ENCODE data around the gene ACBD6. TPM values are rescaled to one million over a fixed set of nuclear protein-coding genes. Genes with fewer than 3 reads are reported as not detected.

ACBD6 gene
- total RNA-seq, 1 experiment from 2014 or later = 74.7 TPM

DNA sequence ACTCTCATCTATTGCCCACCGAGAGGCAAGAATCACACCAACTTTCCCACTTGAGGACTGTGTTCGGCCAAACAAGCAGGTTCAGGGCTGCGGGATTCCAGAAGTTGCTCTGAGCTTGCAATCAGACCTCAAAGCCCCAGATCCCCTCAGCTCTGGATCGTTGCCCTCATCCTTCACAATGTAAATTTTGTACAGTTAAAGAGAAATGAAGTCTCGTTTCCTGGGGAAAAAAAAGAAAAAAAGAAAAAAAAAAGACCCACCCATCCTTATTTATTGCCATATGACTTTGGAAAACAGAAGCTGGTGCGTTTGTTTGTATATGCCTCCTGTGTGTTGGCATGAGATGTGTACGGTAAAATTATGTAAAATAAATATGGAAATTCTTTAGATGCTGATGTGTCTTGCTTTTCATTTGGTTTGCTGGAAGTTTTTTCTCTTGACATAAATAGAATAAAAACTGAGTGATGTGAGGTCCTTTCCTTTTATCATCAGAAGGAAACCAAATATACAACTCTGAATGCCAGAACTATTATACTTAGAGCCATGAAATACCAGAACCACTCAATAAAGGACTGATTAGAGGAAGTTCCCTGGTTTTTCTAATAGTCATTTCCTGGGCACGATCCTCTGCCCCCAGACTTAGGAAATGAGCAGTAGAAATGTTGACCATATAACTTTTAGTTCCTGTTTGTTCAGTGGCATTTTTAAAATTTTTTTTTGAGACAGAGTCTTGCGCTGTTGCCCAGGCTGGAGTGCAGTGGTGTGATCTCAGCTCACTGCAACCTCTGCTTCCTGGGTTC, 223.6 kb downstream of the ACBD6 start:
- no peaks in the 10 kb centered on the region for H3K9me3 ChIP-seq
- H3K27me3 ChIP-seq (replicated peaks; ENCODE audit: control insufficient read depth, insufficient read depth, low read length) = no peaks in the 10 kb centered on the region
- H3K4me1 ChIP-seq = 0 out of 2 replicates have a peak, but pooled peaks cover 6% of the 10 kb centered on the region
- BruUV-seq (replicated peaks) = no TSS peak
- Mint-ChIP-seq H3K27ac (ENCODE audit: unreplicated experiment) (no peak overlapping the region), H3K4me3 (ENCODE audit: unreplicated experiment) (no peak overlapping the region), H3K9me3 (ENCODE audit: unreplicated experiment) (no peaks in the 10 kb centered on the region), H3K36me3 (ENCODE audit: insufficient read depth, unreplicated experiment) (peaks cover 50% of the 10 kb centered on the region), H3K27me3 (ENCODE audit: insufficient read depth, unreplicated experiment) (no peaks in the 10 kb centered on the region), H3K4me1 (ENCODE audit: low read depth, unreplicated experiment) (no peaks in the 10 kb centered on the region)
- ChIA-PET POLR2A (no interaction called here), CTCF (no interaction called here)
- no peak for DNase-seq
- peaks cover 2% of the 10 kb centered on the region for H3K36me3 ChIP-seq (ENCODE audit: control insufficient read depth, insufficient read depth, low read length)
- intact Hi-C loops (cut with micrococcal nuclease; ENCODE audit: unreplicated experiment) = no loop called here
- TF ChIP-seq, protein P1, sequence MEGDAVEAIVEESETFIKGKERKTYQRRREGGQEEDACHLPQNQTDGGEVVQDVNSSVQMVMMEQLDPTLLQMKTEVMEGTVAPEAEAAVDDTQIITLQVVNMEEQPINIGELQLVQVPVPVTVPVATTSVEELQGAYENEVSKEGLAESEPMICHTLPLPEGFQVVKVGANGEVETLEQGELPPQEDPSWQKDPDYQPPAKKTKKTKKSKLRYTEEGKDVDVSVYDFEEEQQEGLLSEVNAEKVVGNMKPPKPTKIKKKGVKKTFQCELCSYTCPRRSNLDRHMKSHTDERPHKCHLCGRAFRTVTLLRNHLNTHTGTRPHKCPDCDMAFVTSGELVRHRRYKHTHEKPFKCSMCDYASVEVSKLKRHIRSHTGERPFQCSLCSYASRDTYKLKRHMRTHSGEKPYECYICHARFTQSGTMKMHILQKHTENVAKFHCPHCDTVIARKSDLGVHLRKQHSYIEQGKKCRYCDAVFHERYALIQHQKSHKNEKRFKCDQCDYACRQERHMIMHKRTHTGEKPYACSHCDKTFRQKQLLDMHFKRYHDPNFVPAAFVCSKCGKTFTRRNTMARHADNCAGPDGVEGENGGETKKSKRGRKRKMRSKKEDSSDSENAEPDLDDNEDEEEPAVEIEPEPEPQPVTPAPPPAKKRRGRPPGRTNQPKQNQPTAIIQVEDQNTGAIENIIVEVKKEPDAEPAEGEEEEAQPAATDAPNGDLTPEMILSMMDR (IDR thresholded peaks at IDR 0.05; ENCODE audit: insufficient read depth in 1 of 2, low read depth in 1 of 2, low read length in 1 of 2, severe bottlenecking in 1 of 2, unreplicated experiment in 1 of 2) = no peak
- H3K4me3 ChIP-seq (ENCODE audit: low read depth, low read length) = no peak overlapping the region

- TF ChIP-seq, protein P1 (IDR thresholded peaks at IDR 0.05; ENCODE audit: insufficient read depth in 1 of 2, low read depth in 1 of 2, low read length in 1 of 2, severe bottlenecking in 1 of 2, unreplicated experiment in 1 of 2) = no peak
- H3K4me3 ChIP-seq (ENCODE audit: low read depth, low read length) = no peak overlapping the region
- no TSS peak for BruUV-seq (replicated peaks)
- Mint-ChIP-seq H3K4me1 (ENCODE audit: low read depth, unreplicated experiment) (no peaks in the 10 kb centered on the region), H3K36me3 (ENCODE audit: insufficient read depth, unreplicated experiment) (peaks cover 44% of the 10 kb centered on the region), H3K9me3 (ENCODE audit: unreplicated experiment) (no peaks in the 10 kb centered on the region), H3K27ac (ENCODE audit: unreplicated experiment) (no peak overlapping the region), H3K27me3 (ENCODE audit: insufficient read depth, unreplicated experiment) (no peaks in the 10 kb centered on the region), H3K4me3 (ENCODE audit: unreplicated experiment) (no peak overlapping the region)
- CTCF ChIA-PET = no interaction called here
- no peaks in the 10 kb centered on the region for H3K9me3 ChIP-seq
- POLR2A ChIA-PET = no interaction called here
- DNase-seq = no peak
- H3K27me3 ChIP-seq (replicated peaks; ENCODE audit: control insufficient read depth, insufficient read depth, low read length) = no peaks in the 10 kb centered on the region
- peaks cover 2% of the 10 kb centered on the region for H3K36me3 ChIP-seq (ENCODE audit: control insufficient read depth, insufficient read depth, low read length)
- intact Hi-C loops (cut with micrococcal nuclease; ENCODE audit: unreplicated experiment) = no loop called here
- 0 out of 2 replicates have a peak, but pooled peaks cover 6% of the 10 kb centered on the region for H3K4me1 ChIP-seq
These were observed 224.2 kb downstream of the ACBD6 start for GRCh38 chr1:180278194-180278515.

GRCh38 chr1:180277476-180278193, 224.7 kb downstream of the ACBD6 start:
- intact Hi-C loops (cut with micrococcal nuclease; ENCODE audit: unreplicated experiment) = no loop called here
- Histone ChIP-seq H3K4me1 (0 out of 2 replicates have a peak, but pooled peaks cover 6% of the 10 kb centered on the region), H3K27me3 (replicated peaks; ENCODE audit: control insufficient read depth, insufficient read depth, low read length) (no peaks in the 10 kb centered on the region), H3K36me3 (ENCODE audit: control insufficient read depth, insufficient read depth, low read length) (peaks cover 2% of the 10 kb centered on the region), H3K9me3 (no peaks in the 10 kb centered on the region), H3K4me3 (ENCODE audit: low read depth, low read length) (no peak overlapping the region)
- TF ChIP-seq, protein P1 (IDR thresholded peaks at IDR 0.05; ENCODE audit: insufficient read depth in 1 of 2, low read depth in 1 of 2, low read length in 1 of 2, severe bottlenecking in 1 of 2, unreplicated experiment in 1 of 2) = no peak
- Mint-ChIP-seq H3K36me3 (ENCODE audit: insufficient read depth, unreplicated experiment) (peaks cover 42% of the 10 kb centered on the region), H3K4me3 (ENCODE audit: unreplicated experiment) (no peak overlapping the region), H3K27ac (ENCODE audit: unreplicated experiment) (no peak overlapping the region), H3K4me1 (ENCODE audit: low read depth, unreplicated experiment) (no peaks in the 10 kb centered on the region), H3K27me3 (ENCODE audit: insufficient read depth, unreplicated experiment) (no peaks in the 10 kb centered on the region), H3K9me3 (ENCODE audit: unreplicated experiment) (no peaks in the 10 kb centered on the region)
- BruUV-seq (replicated peaks) = no TSS peak
- no peak for DNase-seq
- POLR2A ChIA-PET = no interaction called here
- CTCF ChIA-PET = no interaction called here

All from Caco-2 (cell line).